Stimulated activated CD4-positive, alpha-beta T cell treated with anti-CD3 and anti-CD28 coated beads, Interleukin-15, amount 100 ng/mL, for 1 hour (primary cell): ENCODE data around the gene IFI27L2.
A peak's percentile ranks its signal among the peaks of the same experiment; 100 is the strongest.

Source experiments
- DNase-seq, 2 donors: peaks; one replicate each; pipeline ENCODE4 v3.0.0-alpha.2; 2020; ENCODE audit warnings: low read depth in 1 of 2, low spot score in 1 of 2

The IFI27L2 gene

GRCh38 chr14:94153750-94154342 lies 24.4 kb upstream of the IFI27L2 start:
- no peak for DNase-seq

GRCh38 chr14:94152676-94153075 lies 23.3 kb upstream of the IFI27L2 start:
- no peak for DNase-seq

- DNase-seq = no peak
These were observed 16.6 kb upstream of the IFI27L2 start for GRCh38 chr14:94145902-94146527.

GRCh38 chr14:94144765-94145164 lies 15.4 kb upstream of the IFI27L2 start:
- DNase-seq = no peak

GRCh38 chr14:94143711-94144110 lies 14.3 kb upstream of the IFI27L2 start:
- DNase-seq = no peak

- no peak for DNase-seq
These were observed 13.8 kb upstream of the IFI27L2 start for GRCh38 chr14:94143239-94143638.

GRCh38 chr14:94142836-94143235 lies 13.4 kb upstream of the IFI27L2 start:
- DNase-seq = no peak

- no peak for DNase-seq
These were observed 12.8 kb upstream of the IFI27L2 start for GRCh38 chr14:94142247-94142646.

- DNase-seq = no peak
These were observed 10.0 kb upstream of the IFI27L2 start for GRCh38 chr14:94139421-94139820.

- DNase-seq = no peak
These were observed 9.6 kb upstream of the IFI27L2 start for GRCh38 chr14:94139006-94139405.

GRCh38 chr14:94138251-94138650 lies 8.8 kb upstream of the IFI27L2 start:
- DNase-seq = no peak

GRCh38 chr14:94136575-94137331 lies 7.3 kb upstream of the IFI27L2 start:
- peak; percentile 69 to 78 for DNase-seq

- no peak for DNase-seq
These were observed 6.1 kb upstream of the IFI27L2 start for GRCh38 chr14:94135476-94135875.

- DNase-seq = peak in 1 of 2 donors; percentile 21
These were observed 3.0 kb upstream of the IFI27L2 start for GRCh38 chr14:94132285-94132887.

GRCh38 chr14:94129758-94130414 lies 482 bp upstream of the IFI27L2 start:
- DNase-seq = no peak

GRCh38 chr14:94128216-94128839 lies 1.1 kb downstream of the IFI27L2 start:
- no peak for DNase-seq

- no peak for DNase-seq
These were observed 2.1 kb downstream of the IFI27L2 start for GRCh38 chr14:94127330-94127729.

GRCh38 chr14:94126800-94127199 lies 2.6 kb downstream of the IFI27L2 start:
- no peak for DNase-seq

- DNase-seq = no peak
These were observed 3.1 kb downstream of the IFI27L2 start for GRCh38 chr14:94126419-94126677.

GRCh38 chr14:94125659-94126418 lies 3.6 kb downstream of the IFI27L2 start:
- no peak for DNase-seq
